Gastrocnemius medialis (tissue), 4 donors: ENCODE data around the gene CDC123. TPM values are rescaled to one million over a fixed set of nuclear protein-coding genes. Genes with fewer than 3 reads are reported as not detected.
A peak's percentile ranks its signal among the peaks of the same experiment; 100 is the strongest.
"Not testable (repeated sequence)": the region's sequence is repeated elsewhere in the genome, so short reads cannot be mapped to it uniquely, and the experiment has no call there.

ENCODE experiments used
- ATAC-seq, 2 donors: fragments of 150-250 bp; one replicate each; pipeline ENCODE4 v1.9.1; 2016
- DNase-seq, 2 donors: peaks; one replicate each; pipeline ENCODE4 v3.0.0-alpha.2; 2019
- H3K27ac ChIP-seq, 4 donors: fragments of 200-600 bp; sonication (generic); 1 replicate in 1 of 4; 2 replicates in 3 of 4; pipeline ENCODE4 v1.5.1; 2016 to 2018; ENCODE audit warnings: mild to moderate bottlenecking in 2 of 4, moderate library complexity in 1 of 4
- H3K27me3 ChIP-seq, 3 donors: fragments of 200-600 bp; sonication (generic) in 2 of 3; 1 replicate in 1 of 3; 2 replicates in 2 of 3; pipeline versions ENCODE4 v1.5.1 to v1.6.0; 2016 to 2019; ENCODE audit warnings: mild to moderate bottlenecking in 1 of 3, moderate library complexity in 1 of 3
- H3K36me3 ChIP-seq, 2 donors: fragments of 200-600 bp; sonication (generic) in 1 of 2; one replicate each; pipeline ENCODE4 v1.5.1; 2017 to 2018
- H3K4me1 ChIP-seq, 2 donors: fragments of 200-600 bp; sonication (generic) in 1 of 2; one replicate each; pipeline ENCODE4 v1.5.1; 2016 to 2017; ENCODE audit warnings: mild to moderate bottlenecking in 2 of 2
- H3K4me3 ChIP-seq, 4 donors: fragments of 200-600 bp; sonication (generic) in 3 of 4; 1 replicate in 1 of 4; 2 replicates in 3 of 4; pipeline ENCODE4 v1.5.1; 2016 to 2019; ENCODE audit warnings: mild to moderate bottlenecking in 2 of 4
- H3K9me3 ChIP-seq, 3 donors: fragments of 200-600 bp; sonication (generic) in 2 of 3; 1 replicate in 1 of 3; 2 replicates in 2 of 3; pipeline ENCODE4 v1.5.1; 2016 to 2019
- POLR2A ChIP-seq, 2 donors: fragments of 450-650 bp; IDR thresholded peaks; one replicate each; pipeline ENCODE4 v1.6.1; 2017; ENCODE audit warnings: antibody characterized with exemption in 2 of 2, mild to moderate bottlenecking in 2 of 2, moderate library complexity in 2 of 2
- in situ Hi-C, 4 donors: fragments of 200-750 bp; cut with MboI; loops; one replicate each; pipeline versions ENCODE4 v1.15.0 to v1.8.0; 2017; ENCODE audit warnings: low sequenced_read_pairs in 4 of 4
- intact Hi-C: fragments of 100-400 bp; cut with DNase I; formaldehyde crosslinking; loops from one replicate; pipeline ENCODE4 v1.15.1; 2023; ENCODE audit warnings: low total_unique reads
- total RNA-seq, 4 donors: library from RNA; depleted of rRNA; stranded (reverse); fragments of >200 nt; gene quantifications; one replicate each; pipeline versions ENCODE4 v1.1.0 to v1.2.3, GENCODE V29; 2016
- TF ChIP-seq, protein P1 (sequence below), 5 experiments: fragments of 450-650 bp in 3 of 5; fragments of 200-600 bp in 2 of 5; sonication (generic) in 2 of 5; IDR thresholded peaks in 4 of 5; conservative IDR thresholded peaks in 1 of 5; 1 replicate in 4 of 5; 2 replicates in 1 of 5; pipeline ENCODE4 v1.5.1; 2016 to 2019; ENCODE audit warnings: antibody characterized with exemption in 5 of 5, mild to moderate bottlenecking in 3 of 5, moderate library complexity in 3 of 5

Gene CDC123
- total RNA-seq, 4 donors from 2014 or later: 31.0 to 54.3 (median 37.9) TPM

GRCh38 chr10:12214763-12215218, 18.8 kb downstream of the CDC123 start:
- peak overlapping the region in 3 of 4 donors; percentile 9 to 29 (median 14) for H3K4me3 ChIP-seq
- H3K9me3 ChIP-seq: no peaks in the 10 kb centered on the region
- H3K27me3 ChIP-seq: no peaks in the 10 kb centered on the region
- DNase-seq (no peak), ATAC-seq (no peak)
- intact Hi-C loops (loop anchor here (5.0 kb wide), 1 partner anchor 498 kb away; no protein-coding TSS in a partner anchor), in situ Hi-C loops (loop anchor here in 1 of 4 donors (25.0 kb wide), 1 partner anchor 873 kb away; no protein-coding TSS in a partner anchor)
- no peak for TF ChIP-seq POLR2A (IDR thresholded peaks at IDR 0.05)
- TF ChIP-seq, protein P1, sequence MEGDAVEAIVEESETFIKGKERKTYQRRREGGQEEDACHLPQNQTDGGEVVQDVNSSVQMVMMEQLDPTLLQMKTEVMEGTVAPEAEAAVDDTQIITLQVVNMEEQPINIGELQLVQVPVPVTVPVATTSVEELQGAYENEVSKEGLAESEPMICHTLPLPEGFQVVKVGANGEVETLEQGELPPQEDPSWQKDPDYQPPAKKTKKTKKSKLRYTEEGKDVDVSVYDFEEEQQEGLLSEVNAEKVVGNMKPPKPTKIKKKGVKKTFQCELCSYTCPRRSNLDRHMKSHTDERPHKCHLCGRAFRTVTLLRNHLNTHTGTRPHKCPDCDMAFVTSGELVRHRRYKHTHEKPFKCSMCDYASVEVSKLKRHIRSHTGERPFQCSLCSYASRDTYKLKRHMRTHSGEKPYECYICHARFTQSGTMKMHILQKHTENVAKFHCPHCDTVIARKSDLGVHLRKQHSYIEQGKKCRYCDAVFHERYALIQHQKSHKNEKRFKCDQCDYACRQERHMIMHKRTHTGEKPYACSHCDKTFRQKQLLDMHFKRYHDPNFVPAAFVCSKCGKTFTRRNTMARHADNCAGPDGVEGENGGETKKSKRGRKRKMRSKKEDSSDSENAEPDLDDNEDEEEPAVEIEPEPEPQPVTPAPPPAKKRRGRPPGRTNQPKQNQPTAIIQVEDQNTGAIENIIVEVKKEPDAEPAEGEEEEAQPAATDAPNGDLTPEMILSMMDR (IDR thresholded peaks at IDR 0.05 in 4 of 5, conservative IDR thresholded peaks at IDR 0.05 in 1 of 5): peak in 4 of 5 experiments; percentile 21 to 61 (median 35)
- peaks cover 11 to 16% of the 10 kb centered on the region in 2 donors for H3K4me1 ChIP-seq
- peak overlapping the region in 1 of 4 donors; percentile 27 for H3K27ac ChIP-seq
- H3K36me3 ChIP-seq: peaks cover 0 to 45% of the 10 kb centered on the region in 2 donors

- DNase-seq (no peak), ATAC-seq (no peak)
- intact Hi-C loops: no loop called here
- in situ Hi-C loops: loop anchor here in 1 of 4 donors (25.0 kb wide), 1 partner anchor 868 kb away; no protein-coding TSS in a partner anchor
- Histone ChIP-seq H3K27me3 (no peaks in the 10 kb centered on the region), H3K36me3 (peaks cover 0 to 25% of the 10 kb centered on the region in 2 donors), H3K27ac (no peak overlapping the region), H3K9me3 (no peaks in the 10 kb centered on the region), H3K4me3 (no peak overlapping the region), H3K4me1 (peaks cover 8 to 16% of the 10 kb centered on the region in 2 donors)
- TF ChIP-seq, protein P1 (IDR thresholded peaks at IDR 0.05 in 4 of 5, conservative IDR thresholded peaks at IDR 0.05 in 1 of 5): no peak
- no peak for TF ChIP-seq POLR2A (IDR thresholded peaks at IDR 0.05)
Measured at GRCh38 chr10:12218991-12219390, 23.0 kb downstream of the CDC123 start.

- peaks cover 0 to 27% of the 10 kb centered on the region in 2 donors for H3K36me3 ChIP-seq
- intact Hi-C loops (no loop called here), in situ Hi-C loops (loop anchor here in 1 of 4 donors (25.0 kb wide), 1 partner anchor 866 kb away; no protein-coding TSS in a partner anchor)
- no peak overlapping the region for H3K27ac ChIP-seq
- H3K4me3 ChIP-seq: no peak overlapping the region
- no peak for ATAC-seq
- H3K27me3 ChIP-seq: no peaks in the 10 kb centered on the region
- H3K9me3 ChIP-seq: no peaks in the 10 kb centered on the region
- no peak for DNase-seq
- TF ChIP-seq, protein P1 (IDR thresholded peaks at IDR 0.05 in 4 of 5, conservative IDR thresholded peaks at IDR 0.05 in 1 of 5): no peak
- no peak for TF ChIP-seq POLR2A (IDR thresholded peaks at IDR 0.05)
- peaks cover 1 to 10% of the 10 kb centered on the region in 2 donors for H3K4me1 ChIP-seq
Measured at GRCh38 chr10:12221323-12222298, 25.6 kb downstream of the CDC123 start.

DNA sequence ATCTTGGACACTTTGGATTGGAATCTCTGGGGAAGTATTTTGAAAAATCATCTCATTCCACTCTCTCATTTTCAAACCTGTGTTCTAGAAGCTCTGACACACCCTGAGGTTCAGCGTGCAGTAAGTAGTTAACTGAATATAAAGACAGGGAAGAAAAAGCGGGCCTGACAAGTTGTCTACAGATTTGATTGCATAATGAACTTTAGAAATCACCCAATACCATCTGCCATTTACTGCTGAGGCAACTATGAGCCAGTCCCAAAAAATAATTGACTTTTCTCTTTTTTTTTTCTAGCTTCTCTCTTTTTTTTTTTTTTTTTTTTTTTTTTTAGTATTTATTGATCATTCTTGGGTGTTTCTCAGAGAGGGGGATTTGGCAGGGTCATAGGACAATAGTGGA, 29.5 kb downstream of the CDC123 start:
- H3K27me3 ChIP-seq: no peaks in the 10 kb centered on the region
- in situ Hi-C loops (no loop called here), intact Hi-C loops (no loop called here)
- H3K9me3 ChIP-seq: no peaks in the 10 kb centered on the region
- no peak overlapping the region for H3K27ac ChIP-seq
- ATAC-seq (no peak), DNase-seq (no peak)
- peaks cover 0 to 3% of the 10 kb centered on the region in 2 donors for H3K36me3 ChIP-seq
- TF ChIP-seq, protein P1 (IDR thresholded peaks at IDR 0.05 in 4 of 5, conservative IDR thresholded peaks at IDR 0.05 in 1 of 5): no peak
- no peak for TF ChIP-seq POLR2A (IDR thresholded peaks at IDR 0.05)
- peaks cover 0 to 10% of the 10 kb centered on the region in 2 donors for H3K4me1 ChIP-seq
- no peak overlapping the region for H3K4me3 ChIP-seq

DNA sequence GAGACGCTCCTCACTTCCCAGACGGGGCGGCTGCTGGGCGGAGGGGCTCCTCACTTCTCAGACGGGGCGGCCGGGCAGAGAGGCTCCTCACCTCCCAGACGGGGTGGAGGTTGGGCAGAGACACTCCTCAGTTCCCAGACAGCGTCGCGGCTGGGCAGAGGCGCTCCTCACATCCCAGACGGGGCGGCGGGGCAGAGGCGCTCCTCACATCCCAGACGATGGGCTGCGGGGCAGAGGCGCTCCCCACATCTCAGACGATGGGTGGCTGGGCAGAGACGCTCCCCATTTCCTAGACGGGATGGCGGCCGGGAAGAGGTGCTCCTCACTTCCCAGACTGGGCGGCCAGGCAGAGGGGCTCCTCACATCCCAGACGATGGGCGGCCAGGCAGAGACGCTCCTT, 30.4 kb downstream of the CDC123 start:
- DNase-seq, H3K4me3 ChIP-seq, H3K27me3 ChIP-seq, H3K27ac ChIP-seq, intact Hi-C loops, in situ Hi-C loops, ATAC-seq, H3K9me3 ChIP-seq: not testable (repeated sequence)
- Histone ChIP-seq H3K36me3 (peaks cover 0 to 12% of the 10 kb centered on the region in 2 donors), H3K4me1 (peaks cover 0 to 10% of the 10 kb centered on the region in 2 donors)
